ENCODE results near the gene C10orf120.

The C10orf120 gene

DNA sequence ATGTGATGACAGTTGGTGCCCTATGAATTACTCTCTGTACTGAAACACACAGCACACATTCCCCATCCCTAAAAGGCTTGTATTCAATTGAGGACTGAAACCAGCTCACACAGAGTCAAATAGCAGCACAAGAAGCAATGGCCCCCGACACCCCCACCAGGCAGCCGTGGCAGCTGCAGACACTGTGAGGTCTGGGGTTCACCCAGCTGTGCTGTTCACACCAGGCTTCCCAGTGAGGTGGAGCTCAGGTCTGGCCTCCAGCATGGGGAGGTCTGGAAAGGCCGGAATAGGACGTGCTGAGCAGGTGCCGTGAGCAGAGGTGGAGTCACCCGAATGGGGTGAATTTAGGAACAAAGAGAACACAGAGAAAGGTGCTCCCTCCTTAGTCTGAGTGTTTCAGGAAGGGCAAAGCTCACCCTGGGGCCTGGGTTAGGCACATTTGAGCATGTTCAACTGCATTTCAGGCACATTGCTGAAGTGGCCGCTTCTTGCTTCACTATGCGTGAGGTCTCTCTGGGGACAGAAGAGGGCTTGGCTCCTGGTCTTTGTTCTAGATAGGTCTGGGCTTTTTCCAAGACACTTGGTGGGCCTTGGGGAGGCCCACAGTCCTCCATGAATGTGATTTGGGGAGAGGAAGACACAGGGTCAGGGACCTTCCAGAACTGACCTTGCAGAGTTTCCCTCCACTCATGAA lies 41.1 kb downstream of the C10orf120 start:
- DNase-seq = no peak

DNA sequence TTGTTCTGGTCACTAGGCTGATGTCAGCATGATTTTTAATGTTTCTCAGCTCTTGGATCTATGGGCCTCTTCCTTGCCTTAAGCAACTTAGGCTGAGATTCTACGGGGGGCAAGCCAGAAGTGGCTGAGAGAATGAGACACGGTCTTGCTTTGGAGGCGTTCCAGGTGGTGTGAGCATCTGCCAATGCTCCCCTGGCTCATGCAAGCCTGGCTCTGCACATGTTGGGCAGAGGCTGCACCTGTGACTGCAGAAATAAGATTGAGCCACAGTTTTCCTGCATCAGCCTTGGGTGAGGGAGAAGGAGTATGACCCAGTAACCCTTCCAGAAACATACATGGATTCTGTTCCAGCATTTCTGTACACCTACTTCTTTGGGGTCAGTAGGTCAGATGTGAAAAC lies 41.9 kb downstream of the C10orf120 start:
- DNase-seq = peak; percentile 16

DNA sequence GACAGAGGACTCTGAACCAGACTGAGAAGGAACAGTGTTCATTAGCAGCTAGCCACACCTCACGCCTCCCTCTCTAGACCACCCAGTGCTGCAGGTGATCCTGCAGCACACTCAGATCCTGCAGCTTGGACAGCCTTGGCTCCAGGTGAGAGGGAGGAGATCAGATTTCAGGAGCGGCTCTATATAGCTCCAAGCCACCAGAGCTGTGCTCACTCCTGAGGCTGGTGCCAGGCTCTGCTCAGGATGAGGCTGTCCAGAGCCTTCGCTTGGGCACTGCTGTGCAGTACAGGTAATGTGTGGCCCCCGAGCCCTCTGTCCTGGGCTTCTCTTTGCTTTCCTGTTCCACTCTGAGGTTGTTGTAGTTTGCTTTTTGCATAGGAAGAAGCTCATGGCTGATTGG lies 42.4 kb downstream of the C10orf120 start:
- DNase-seq = no peak

DNA sequence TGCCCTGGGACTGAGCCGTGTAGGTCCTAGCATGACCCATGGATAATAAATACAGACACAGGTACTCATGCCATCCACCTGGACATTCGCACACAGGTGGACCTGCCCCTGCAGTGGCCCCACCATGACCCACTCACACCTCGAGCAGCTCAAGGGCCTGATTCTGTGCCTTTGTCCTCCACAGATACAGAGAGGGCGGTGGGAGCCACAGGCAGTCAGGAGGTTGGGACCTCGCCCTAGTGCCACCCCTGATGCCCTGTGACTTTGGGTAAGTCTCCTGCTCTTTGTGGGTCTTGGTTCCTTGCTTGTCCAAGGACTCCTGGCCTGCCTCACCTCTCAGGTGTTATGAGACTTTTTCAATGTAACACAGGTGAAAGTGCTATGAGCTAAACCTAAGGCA lies 42.9 kb downstream of the C10orf120 start:
- DNase-seq = no peak

DNA sequence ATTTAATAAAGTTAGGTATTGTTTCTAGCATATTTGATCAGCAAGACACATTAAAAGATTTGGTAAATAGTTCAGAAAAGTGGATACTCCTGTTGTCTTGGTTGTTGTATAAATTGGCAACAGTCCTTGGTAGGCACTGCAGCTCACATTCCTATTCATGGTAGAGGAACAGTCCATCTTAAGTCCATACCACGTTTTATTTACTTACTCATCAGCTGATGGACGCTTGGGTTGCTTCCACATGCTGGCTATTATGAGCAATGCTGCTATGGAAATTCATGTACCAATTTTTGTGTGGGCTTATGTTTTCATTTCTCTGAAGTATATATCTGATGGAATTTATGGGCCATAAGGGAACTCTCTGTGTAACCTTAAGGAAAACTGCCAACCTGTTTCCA lies 43.3 kb downstream of the C10orf120 start:
- DNase-seq = no peak

DNA sequence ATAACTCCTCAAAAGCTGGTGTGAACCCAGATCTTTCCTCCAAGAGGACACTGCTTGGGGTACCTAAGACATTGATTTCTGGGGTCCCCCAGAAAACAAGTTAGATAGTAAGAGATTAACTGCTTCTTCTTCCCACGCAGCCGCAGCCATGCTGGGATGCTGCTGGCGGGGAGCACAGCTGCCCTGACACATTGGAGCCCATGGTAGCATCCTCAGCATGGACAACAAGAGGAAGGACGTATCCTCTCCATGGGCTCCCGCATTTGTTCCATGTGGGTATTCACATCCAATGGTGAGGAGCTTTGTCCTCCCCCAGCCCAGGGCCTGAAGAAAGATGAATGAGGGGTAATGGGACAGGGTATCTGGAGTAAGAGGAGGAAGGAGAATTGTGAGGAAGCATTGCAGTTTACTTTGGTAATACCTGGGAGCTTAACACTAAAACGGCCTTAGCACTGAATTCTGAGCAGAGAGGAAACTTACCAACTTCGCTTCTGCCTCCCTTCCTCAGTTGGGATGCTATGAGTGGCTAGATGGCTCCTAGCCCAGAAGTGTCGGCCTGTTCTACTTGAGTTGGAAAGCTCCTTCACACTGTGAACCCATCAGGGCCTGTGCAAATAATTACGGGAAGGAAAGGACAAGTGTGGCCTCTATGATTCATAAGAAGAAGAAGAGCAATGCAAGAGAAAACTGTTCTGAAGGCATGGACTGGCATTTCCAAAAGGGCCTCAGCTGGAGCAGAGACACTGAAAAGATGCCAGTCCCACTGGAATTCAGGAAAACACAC lies 43.9 kb downstream of the C10orf120 start:
- no peak for DNase-seq

DNA sequence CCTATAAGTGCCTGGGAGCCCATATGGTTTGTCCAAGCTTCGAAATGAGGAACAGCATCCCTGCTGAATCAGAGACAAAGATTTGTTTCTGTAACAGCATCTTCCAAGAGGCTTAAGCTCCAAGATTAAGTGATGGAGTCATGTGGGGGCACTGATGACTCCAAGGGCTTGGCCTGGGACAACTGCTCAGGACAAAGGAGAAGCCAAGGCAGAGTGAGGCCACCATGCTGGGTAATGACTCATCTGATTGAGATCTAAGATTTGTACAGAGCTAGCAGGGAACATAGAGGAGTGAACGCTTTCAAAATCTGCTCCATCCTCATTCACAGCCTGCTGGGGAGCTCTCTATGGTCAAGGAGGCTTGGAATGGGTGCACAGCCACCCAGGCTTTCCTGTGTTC lies 49.3 kb downstream of the C10orf120 start:
- no peak for DNase-seq

DNA sequence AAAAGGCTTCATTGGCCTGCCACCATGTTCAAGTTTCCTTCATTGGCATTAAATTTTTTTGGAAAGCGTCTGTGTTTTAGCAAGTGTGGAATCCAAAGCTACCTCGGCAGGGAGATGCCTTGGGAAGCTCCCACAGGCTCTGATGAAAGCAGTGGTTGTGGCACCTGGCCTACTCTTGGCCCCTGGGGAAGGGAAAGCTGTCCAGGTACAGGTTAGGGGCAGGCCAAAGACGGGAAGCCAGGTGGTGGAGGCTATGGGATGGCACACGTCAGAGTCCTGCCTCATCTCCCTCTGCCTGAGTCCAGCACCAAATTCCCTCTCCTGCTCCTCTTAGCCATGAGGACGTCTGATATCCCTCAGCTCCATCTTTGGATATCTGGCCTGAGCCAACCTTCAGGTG lies 49.7 kb downstream of the C10orf120 start:
- DNase-seq = no peak

DNA sequence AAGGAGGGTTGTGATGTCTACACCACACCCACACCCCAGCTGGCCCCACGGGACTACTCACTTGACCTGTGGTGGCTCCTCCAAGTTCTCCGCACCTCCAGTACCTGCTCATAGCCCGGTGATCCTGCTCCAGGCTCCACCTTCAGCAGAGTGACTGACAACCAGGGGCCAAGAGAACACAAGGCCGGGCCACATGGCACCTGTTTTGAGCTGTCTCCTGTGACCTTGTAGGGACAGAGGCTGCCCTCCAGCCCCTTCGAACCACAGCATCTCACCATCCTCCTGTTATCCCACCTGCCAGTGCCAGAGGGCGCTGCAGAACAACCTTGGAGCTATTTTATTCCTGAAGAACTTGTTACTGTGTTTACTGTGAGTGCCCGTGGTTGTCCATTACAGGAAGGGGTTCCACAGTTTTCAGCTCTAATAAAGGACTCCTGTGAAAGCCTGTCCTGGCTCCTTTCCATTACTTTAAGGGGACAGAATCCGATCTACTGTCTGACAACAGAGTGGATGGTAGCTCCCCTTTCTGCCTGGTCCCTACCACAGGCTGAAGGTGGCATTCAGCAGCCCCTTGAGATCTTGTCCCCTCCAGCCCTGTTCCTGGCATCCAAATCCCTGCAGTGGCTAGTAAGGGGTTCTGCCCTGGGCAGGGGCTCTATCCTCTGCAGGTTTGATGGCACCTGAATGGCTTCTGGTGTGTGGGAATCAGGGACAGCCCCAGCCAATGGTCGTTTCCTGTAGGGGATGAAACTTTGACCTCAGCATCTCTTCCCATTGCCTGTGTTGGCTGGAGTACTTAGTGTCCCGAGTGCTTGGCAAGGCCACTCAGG lies 50.8 kb downstream of the C10orf120 start:
- DNase-seq = peak; percentile 35
